Stimulated activated CD4-positive, alpha-beta T cell treated with anti-CD3 and anti-CD28 coated beads, Interleukin-2, amount 100 ng/mL, for 24 hours (primary cell): Measurements from ENCODE around the gene CYP3A4.
A peak's percentile ranks its signal among the peaks of the same experiment; 100 is the strongest.
"Not testable (repeated sequence)": the region's sequence is repeated elsewhere in the genome, so short reads cannot be mapped to it uniquely, and the experiment has no call there.

Source experiments
- DNase-seq, 2 donors: peaks; one replicate each; pipeline ENCODE4 v3.0.0-alpha.2; 2020

CYP3A4 gene

GRCh38 chr7:99751322-99752052 lies 32.5 kb downstream of the CYP3A4 start:
- not testable (repeated sequence) for DNase-seq

GRCh38 chr7:99748846-99749579 lies 35.0 kb downstream of the CYP3A4 start:
- no peak for DNase-seq

- DNase-seq: not testable (repeated sequence)
Measured at GRCh38 chr7:99746915-99747314, 37.1 kb downstream of the CYP3A4 start.

- DNase-seq: not testable (repeated sequence)
Measured at GRCh38 chr7:99745395-99745794, 38.6 kb downstream of the CYP3A4 start.

- DNase-seq: no peak
Measured at GRCh38 chr7:99742737-99743394, 41.1 kb downstream of the CYP3A4 start.

- DNase-seq: no peak
Measured at GRCh38 chr7:99741441-99741795, 42.6 kb downstream of the CYP3A4 start.

- no peak for DNase-seq
Measured at GRCh38 chr7:99740573-99741440, 43.2 kb downstream of the CYP3A4 start.

GRCh38 chr7:99739699-99740572 lies 44.0 kb downstream of the CYP3A4 start:
- no peak for DNase-seq

- no peak for DNase-seq
Measured at GRCh38 chr7:99737726-99738125, 46.3 kb downstream of the CYP3A4 start.

- DNase-seq: not testable (repeated sequence)
Measured at GRCh38 chr7:99736667-99737066, 47.3 kb downstream of the CYP3A4 start.

GRCh38 chr7:99734987-99735386 lies 49.0 kb downstream of the CYP3A4 start, which contains the start of gene CYP3A7:
Gene CYP3A7, minus strand, starts transcription at chr7:99735196. Its CDS starts 103 bp downstream, at chr7:99735093.
- DNase-seq: no peak

- DNase-seq: peak; percentile 18
Measured at GRCh38 chr7:99733448-99733847, 50.5 kb downstream of the CYP3A4 start.

- DNase-seq: no peak
Measured at GRCh38 chr7:99733003-99733402, 51.0 kb downstream of the CYP3A4 start.

- no peak for DNase-seq
Measured at GRCh38 chr7:99731638-99732374, 52.2 kb downstream of the CYP3A4 start.

GRCh38 chr7:99730992-99731391 lies 53.0 kb downstream of the CYP3A4 start:
- no peak for DNase-seq

- no peak for DNase-seq
Measured at GRCh38 chr7:99730238-99730810, 53.7 kb downstream of the CYP3A4 start.

- no peak for DNase-seq
Measured at GRCh38 chr7:99729486-99730237, 54.3 kb downstream of the CYP3A4 start.

- no peak for DNase-seq
Measured at GRCh38 chr7:99728615-99729014, 55.4 kb downstream of the CYP3A4 start.

GRCh38 chr7:99723201-99723600 lies 60.8 kb downstream of the CYP3A4 start:
- DNase-seq: not testable (repeated sequence)
